GM19463 (cell line): ENCODE measurements around the gene SORBS2.
"Not testable (repeated sequence)": the region's sequence is repeated elsewhere in the genome, so short reads cannot be mapped to it uniquely, and the experiment has no call there.

Experiments
- ATAC-seq: cut with Tn5 transposase; IDR thresholded peaks from one replicate; pipeline ENCODE4 v1.9.1; 2021; ENCODE audit warnings: mild to moderate bottlenecking, moderate library complexity; ENCODE audit not compliant: unreplicated experiment

SORBS2 gene

GRCh38 chr4:185716141-185716551, 95.8 kb downstream of the SORBS2 start:
- ATAC-seq = no peak

GRCh38 chr4:185714524-185714923, 97.5 kb downstream of the SORBS2 start:
- ATAC-seq = not testable (repeated sequence)

GRCh38 chr4:185713731-185714130, 98.3 kb downstream of the SORBS2 start:
- no peak for ATAC-seq

DNA sequence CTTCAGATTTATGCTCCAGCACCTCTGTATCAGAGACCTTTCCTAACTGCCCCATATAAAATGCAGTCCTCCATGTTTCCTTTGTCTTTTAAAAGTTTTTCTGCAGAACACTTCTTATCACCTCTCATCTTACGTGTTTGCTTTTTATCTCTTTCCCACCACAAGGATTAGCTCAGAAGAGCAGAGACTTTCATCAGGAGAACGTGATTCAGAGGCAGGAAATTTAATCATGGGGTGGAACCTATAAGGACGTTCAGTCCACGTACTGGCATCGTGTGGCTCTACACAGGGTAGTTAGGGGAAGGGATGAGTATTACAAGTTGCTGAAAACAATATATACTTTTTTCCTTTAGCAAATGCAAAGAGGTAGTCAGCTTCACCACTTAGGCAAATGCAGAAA, 98.7 kb downstream of the SORBS2 start:
- ATAC-seq = no peak

DNA sequence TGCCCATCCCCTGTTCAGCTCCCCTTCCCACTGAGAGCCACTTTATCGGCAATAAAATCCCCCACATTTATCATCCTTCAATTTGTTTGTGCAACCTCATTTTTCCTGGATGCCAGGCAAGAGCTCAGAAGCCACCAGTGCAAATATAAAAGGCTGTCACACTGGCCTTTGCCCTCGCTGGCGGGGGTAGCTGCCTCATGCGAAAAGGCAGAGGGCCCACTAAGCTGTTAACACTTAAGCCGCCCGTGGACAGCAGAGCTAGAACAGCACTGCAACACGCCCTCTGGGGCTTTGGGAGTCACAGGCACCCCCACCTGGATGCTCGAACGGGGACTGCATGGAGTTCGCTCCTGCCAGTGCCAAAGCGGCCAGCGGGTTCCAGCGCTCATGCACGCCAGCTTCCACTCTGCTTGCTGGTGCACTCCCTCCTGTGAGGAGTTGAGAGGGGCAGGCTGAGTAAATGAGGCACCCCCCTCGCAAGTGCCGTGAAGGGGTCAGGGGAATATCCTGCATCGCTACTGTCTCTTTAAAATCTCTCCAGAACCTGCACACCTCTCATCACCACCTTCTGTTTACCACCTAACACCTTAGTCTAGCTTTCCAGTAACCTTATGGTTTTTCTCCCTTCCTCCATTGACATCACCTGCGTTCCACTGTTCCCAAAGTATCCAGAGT, 99.5 kb downstream of the SORBS2 start:
- no peak for ATAC-seq

DNA sequence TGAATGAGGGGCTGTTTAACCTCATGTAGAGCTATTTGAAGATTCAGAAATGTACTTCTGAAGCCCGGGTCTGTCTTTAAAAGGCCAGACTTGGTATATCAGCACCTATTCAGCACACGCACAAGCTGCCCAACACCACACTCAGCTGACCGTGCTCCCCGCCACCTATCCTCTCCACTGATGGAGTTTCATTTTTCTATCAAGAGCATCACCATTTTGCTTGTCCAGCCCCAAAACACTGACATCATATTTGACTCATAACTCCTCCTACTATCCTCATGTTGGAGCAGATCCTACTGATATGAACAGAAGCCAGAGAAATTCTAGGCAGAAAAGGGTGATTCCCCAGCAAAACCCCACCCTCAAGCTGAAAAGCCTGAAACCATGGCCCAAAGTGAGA, 100.3 kb downstream of the SORBS2 start:
- ATAC-seq = no peak

- ATAC-seq = no peak
These were observed 101.5 kb downstream of the SORBS2 start for GRCh38 chr4:185710487-185710995.

DNA sequence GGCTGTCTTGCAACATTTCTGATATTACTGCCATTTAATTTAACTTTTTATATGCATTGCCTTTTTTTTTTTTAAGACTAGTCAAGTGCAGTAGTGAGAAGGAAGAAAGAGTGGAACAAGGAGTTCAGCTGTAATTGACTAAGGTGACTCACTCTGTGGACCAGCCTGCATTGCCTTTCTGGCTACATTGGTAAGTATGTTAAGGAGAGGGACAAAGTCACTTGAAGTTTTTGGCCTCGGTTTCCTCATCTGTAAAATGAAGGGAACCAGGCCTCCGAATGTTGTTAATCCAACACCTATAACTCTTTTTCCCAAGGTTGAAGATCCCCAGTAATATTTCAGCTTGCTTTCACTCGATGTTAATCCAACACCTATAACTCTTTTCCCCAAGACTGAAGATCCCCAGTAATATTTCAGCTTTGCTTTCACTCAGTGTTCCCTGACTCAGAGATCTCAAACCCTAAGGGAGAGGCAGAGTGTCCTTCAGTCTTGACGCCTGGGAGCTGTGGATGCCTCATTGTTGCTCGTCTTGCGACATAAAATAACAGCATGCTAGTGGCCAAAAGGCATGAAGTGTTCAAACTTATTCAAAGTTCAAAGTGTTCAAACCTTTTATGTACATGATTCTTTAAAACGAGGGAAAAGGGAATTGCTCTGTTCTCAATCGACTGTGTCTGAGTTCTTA, 102.0 kb downstream of the SORBS2 start:
- no peak for ATAC-seq

- no peak for ATAC-seq
These were observed 103.6 kb downstream of the SORBS2 start for GRCh38 chr4:185708348-185708747.

- not testable (repeated sequence) for ATAC-seq
These were observed 104.4 kb downstream of the SORBS2 start for GRCh38 chr4:185707622-185708021.

- no peak for ATAC-seq
These were observed 109.8 kb downstream of the SORBS2 start for GRCh38 chr4:185702147-185702663.

- no peak for ATAC-seq
These were observed 111.4 kb downstream of the SORBS2 start for GRCh38 chr4:185700630-185701029.

- ATAC-seq = no peak
These were observed 111.9 kb downstream of the SORBS2 start for GRCh38 chr4:185700048-185700447.

GRCh38 chr4:185697488-185697887, 114.5 kb downstream of the SORBS2 start:
- no peak for ATAC-seq

DNA sequence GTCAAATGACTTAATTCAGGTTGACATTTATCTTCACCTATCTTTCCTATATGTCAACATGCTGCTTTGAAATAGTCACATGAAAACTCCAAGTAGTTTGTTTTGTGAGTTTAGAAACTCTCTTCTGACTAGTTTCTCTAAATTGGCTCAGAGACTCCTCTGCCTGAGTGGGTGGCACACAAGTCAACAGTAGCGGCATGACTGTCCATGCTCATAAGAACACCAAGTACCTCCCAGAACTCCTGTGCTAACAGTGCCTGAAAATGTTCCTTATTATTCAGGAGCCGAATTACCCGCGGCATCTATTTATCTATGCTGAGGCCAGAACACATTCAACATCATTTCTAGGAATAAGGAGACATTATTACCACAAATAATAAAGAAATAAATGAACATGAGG, 116.3 kb downstream of the SORBS2 start:
- no peak for ATAC-seq

DNA sequence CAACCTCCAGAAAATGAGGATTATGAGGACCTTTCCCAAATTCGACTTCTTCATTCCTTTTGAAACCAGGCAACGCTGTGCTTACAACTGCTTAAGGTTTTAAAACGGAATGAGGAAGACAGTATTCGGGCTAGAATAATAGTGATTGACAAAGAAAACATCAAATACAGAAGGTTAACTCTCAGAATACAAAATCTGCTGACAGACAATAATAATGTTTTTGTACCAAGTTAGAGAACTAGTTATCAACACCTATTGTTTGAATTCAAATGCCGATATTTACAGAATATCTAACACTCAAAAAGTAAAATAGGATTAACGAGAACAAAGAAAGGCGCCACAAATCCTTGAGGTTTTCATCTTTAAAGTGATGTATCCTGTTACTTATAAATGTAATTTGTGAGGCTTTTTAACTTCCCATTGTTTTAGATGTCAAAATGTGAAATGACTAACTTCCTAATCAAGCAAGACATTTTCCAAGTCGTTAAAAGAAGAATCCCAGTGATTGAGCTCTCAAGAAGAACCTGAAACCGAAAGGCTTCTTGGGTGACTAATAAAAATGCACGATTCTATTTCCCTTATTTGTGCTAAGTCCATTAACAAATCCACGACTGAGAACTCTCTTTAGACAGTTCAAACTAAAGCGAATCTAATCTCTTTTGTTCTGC, 118.3 kb downstream of the SORBS2 start:
- ATAC-seq = no peak

DNA sequence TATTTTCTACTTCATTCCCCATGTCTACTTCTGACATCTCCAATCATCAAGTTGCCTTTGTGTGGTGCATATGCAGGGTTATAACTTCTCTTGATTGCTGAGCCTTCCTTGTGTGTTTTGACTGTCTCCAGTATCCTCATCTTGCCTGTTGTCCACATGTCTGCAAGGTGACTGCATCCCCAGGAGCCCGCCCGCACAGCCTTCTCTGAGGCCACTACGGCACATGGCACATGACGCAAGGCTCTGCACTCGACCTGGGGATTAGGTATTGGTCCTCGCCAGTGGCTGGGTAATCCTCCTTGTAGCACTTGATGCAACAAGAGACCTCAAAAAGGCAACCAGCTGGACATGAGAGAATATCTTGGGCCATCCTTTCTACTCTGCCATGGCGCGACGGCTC, 122.6 kb downstream of the SORBS2 start:
- ATAC-seq = no peak

- ATAC-seq = no peak
These were observed 126.2 kb downstream of the SORBS2 start for GRCh38 chr4:185685804-185686203.

DNA sequence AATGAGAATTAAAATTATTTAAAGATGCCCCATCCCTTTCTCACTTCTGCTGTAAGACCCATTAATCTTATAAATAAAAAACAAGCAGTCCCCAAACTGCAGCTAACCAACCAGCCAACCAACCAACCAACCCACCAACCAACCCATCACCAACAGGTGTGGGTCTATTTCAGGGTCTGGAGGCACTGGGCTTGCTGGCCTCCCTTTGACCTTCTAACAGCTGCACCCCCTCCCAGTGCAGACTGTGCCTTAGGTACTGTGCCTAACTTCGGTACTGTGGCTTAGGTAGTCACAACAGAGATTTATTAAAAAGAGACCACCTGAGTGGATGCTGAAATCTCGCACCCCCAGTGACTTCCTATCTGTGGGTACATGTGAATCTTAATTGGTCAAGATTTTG, 128.1 kb downstream of the SORBS2 start:
- no peak for ATAC-seq

GRCh38 chr4:185683222-185683621, 128.8 kb downstream of the SORBS2 start:
- ATAC-seq = no peak

DNA sequence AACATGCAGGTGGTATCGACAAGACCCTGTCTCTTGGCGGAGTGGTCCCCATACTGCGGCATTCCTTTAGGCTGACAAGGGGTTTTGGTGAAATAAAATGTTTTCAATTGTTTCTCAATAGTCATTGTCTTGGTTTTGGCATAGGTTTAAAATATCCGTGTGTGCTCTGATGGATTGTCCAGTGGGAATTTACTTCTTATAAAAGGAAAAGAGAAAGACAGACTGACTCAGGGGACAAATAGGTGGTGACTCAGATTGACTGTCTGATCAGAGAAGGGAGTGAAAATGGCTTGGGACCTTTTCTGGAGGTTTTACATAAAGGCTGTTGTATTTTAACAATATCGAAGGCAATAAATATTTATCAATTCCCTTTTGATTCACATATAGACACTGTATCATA, 129.8 kb downstream of the SORBS2 start:
- ATAC-seq = no peak

DNA sequence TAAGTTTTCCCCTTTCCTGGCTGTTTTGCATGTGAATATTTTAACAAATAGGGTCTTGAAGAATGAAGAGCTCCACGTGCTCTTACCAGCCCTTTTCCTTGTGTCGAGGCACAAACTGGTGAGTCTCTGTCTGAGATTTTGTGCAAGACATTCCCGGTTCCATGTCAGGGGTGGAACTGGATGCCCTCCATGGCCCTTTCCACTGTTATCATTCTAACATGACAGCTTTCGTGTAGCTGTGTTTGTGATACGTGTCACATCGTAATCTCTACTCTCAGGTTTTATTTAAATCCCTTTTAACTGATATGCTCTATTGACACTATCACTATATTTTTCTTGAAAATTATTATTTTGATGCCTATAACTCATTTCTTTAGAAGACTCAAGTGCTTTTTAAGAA, 130.4 kb downstream of the SORBS2 start:
- no peak for ATAC-seq
